Measurements from ENCODE around the gene EEF1A2. TPM values are rescaled to one million over a fixed set of nuclear protein-coding genes. Genes with fewer than 3 reads are reported as not detected.
A peak's percentile ranks its signal among the peaks of the same experiment; 100 is the strongest.

The EEF1A2 gene
- polyA plus RNA-seq, 2 of the 4 experiments (the other 2 are of a cell fraction): 16.3 to 129 TPM

DNA sequence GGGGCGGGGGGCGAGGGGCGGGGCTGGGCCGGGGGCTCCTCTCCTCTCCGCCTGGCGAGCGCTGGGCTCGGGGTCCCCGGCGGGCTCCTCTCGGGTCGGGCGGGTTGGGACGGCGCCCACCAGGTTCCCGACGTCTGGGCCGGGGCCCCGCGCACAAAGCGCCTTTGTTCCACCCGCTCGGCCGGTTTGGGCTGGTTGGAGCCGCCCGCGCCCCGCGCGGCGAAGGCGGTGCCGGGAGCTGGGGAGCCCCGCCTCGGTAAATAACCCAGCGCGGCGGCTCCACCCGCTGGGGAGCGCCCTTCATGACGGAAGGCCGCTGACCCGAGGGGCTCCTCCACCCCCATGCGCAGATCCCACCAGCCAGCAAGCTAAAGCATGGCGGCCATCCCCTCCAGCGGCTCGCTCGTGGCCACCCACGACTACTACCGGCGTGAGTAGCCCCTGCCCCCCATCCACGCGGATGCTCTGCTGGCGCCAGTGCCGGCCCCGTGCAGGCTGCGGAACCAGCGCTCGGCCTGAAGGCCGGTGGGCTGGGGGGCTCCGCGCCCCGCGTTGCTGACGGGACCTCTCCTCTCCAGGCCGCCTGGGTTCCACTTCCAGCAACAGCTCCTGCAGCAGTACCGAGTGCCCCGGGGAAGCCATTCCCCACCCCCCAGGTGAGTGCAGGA, 22.2 kb upstream of the EEF1A2 start:
- H3K27ac ChIP-seq: peak overlapping the region; percentile 88 to 95
- DNase-seq (ENCODE audit: low read depth in 1 of 2, low spot score in 1 of 2): peak; percentile 62 to 69
- POLR2A ChIA-PET: interaction anchor here (0.6 to 4.4 kb wide), 24 partner anchors 9 to 563 kb away, joined by 3 to 62 read pairs (median 4); partner anchors contain the start of genes EEF1A2, HELZ2, LKAAEAR1 and PRPF6

DNA sequence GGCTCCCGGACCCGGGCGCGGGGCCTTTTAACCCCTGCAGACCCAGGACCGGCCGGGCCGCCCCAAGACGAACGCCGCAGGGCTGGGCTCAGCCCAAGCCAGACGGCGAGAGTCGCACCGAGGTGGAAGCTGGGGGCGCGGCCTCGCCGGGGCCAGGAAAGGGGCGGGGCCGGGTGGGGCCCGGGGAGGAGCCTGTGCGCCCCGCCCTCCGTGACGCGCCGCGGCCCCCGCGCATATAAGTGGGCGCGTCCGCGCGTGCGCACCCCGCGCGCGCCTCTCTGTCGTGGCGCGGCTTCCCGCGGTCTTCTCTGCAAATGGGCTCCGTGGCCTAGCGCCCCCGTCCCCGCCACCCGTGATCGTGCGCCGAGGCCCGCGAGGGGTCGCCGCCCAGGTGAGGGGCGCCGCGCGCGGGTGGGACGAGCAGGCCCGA, 21.6 kb upstream of the EEF1A2 start, which contains the start of gene PPDPF:
PPDPF (plus strand) TSS at position 262 of the 430 bp plus-strand sequence. CDS start 544 bp downstream, outside the sequence.
- no peak for FAIRE-seq

More for the DNA sequence above, 22.2 kb upstream of the EEF1A2 start:
- Histone ChIP-seq H3K4me3 (peak overlapping the region; percentile 83), H3K4me1 (peaks cover 10% of the 10 kb centered on the region; the same call in 2 of the 3 replicates), H3K4me2 (peak overlapping the region; percentile 93), H3K9me3 (peaks cover 13% of the 10 kb centered on the region)
- peak; percentile 63 to 69 for ATAC-seq
- TF ChIP-seq FOSB (CRISPR knock-in tag; IDR thresholded peaks at IDR 0.05) (no peak), E2F6 (IDR thresholded peaks at IDR 0.05; ENCODE audit: borderline replicate concordance, low read depth) (0 out of 2 replicates have a peak, but pooled peaks have one; percentile 15), JUN (IDR thresholded peaks at IDR 0.05) (peak in 1 of 2 experiments; percentile 14; a peak in 1 of 5 replicates), HDAC2 (IDR thresholded peaks at IDR 0.05) (no peak), KDM5A (IDR thresholded peaks at IDR 0.05) (0 out of 2 replicates have a peak, but pooled peaks have one; percentile 19)
- TF ChIP-seq, protein P1, sequence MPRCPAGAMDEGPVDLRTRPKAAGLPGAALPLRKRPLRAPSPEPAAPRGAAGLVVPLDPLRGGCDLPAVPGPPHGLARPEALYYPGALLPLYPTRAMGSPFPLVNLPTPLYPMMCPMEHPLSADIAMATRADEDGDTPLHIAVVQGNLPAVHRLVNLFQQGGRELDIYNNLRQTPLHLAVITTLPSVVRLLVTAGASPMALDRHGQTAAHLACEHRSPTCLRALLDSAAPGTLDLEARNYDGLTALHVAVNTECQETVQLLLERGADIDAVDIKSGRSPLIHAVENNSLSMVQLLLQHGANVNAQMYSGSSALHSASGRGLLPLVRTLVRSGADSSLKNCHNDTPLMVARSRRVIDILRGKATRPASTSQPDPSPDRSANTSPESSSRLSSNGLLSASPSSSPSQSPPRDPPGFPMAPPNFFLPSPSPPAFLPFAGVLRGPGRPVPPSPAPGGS (IDR thresholded peaks at IDR 0.05): peak; percentile 28; the same call in 2 of the 3 replicates
- WGBS (ENCODE audit: missing lambda C conversion rate): 4% methylated on average over 19 of the region's 68 CpGs
- CTCF ChIA-PET: interaction anchor here (1.5 to 6.8 kb wide), 6 partner anchors 10 to 298 kb away, joined by 3 to 75 read pairs (median 6); partner anchors contain the start of genes EEF1A2 and PTK6
- FAIRE-seq: no peak

GRCh38 chr20:63519668-63520503, 21.0 kb upstream of the EEF1A2 start:
- H3K9me3 ChIP-seq: peaks cover 13% of the 10 kb centered on the region
- ChIA-PET POLR2A (interaction anchor here (0.6 to 4.4 kb wide), 19 partner anchors 10 to 564 kb away, joined by 3 to 62 read pairs (median 4); partner anchors contain the start of genes EEF1A2, LKAAEAR1 and PTK6), CTCF (interaction anchor here (0.6 to 6.8 kb wide), 7 partner anchors 9 to 907 kb away, joined by 3 to 75 read pairs (median 5); partner anchors contain the start of genes EEF1A2 and PTK6)
- WGBS (ENCODE audit: missing lambda C conversion rate): 35% methylated on average over 28 of the region's 72 CpGs
- H3K27ac ChIP-seq: peak overlapping the region; percentile 88 to 95
- DNase-seq (ENCODE audit: low read depth in 1 of 2, low spot score in 1 of 2): peak; percentile 57 to 69
- peak overlapping the region; percentile 93 for H3K4me2 ChIP-seq
- FAIRE-seq: no peak
- H3K4me3 ChIP-seq: peak overlapping the region; percentile 83
- ATAC-seq: peak; percentile 67 to 82
- H3K4me1 ChIP-seq: peaks cover 10% of the 10 kb centered on the region; the same call in 2 of the 3 replicates
- TF ChIP-seq TFCP2L1 (CRISPR knock-in tag; IDR thresholded peaks at IDR 0.05) (0 out of 2 replicates have a peak, but pooled peaks have one; percentile 12), RFX5 (IDR thresholded peaks at IDR 0.05) (no peak), ZNF302 (CRISPR knock-in tag; IDR thresholded peaks at IDR 0.05) (no peak), RAD21 (conservative IDR thresholded peaks at IDR 0.05 in 1 of 2, IDR thresholded peaks at IDR 0.05 in 1 of 2) (peak; percentile 10 to 44; a peak in 3 of 5 replicates), REST (IDR thresholded peaks at IDR 0.05) (no peak), SMC3 (IDR thresholded peaks at IDR 0.05) (no peak; the same call in 2 of the 3 replicates)
- TF ChIP-seq, protein P2, sequence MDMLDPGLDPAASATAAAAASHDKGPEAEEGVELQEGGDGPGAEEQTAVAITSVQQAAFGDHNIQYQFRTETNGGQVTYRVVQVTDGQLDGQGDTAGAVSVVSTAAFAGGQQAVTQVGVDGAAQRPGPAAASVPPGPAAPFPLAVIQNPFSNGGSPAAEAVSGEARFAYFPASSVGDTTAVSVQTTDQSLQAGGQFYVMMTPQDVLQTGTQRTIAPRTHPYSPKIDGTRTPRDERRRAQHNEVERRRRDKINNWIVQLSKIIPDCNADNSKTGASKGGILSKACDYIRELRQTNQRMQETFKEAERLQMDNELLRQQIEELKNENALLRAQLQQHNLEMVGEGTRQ (IDR thresholded peaks at IDR 0.05): no peak

More for the DNA sequence above, 21.6 kb upstream of the EEF1A2 start, which contains the start of gene PPDPF:
- no peak for TF ChIP-seq FOSB (CRISPR knock-in tag; IDR thresholded peaks at IDR 0.05)
- peak; percentile 36; the same call in 1 of the 2 replicates for TF ChIP-seq PHF8 (IDR thresholded peaks at IDR 0.05; ENCODE audit: borderline replicate concordance, low read depth)
- TF ChIP-seq POLR2A (IDR thresholded peaks at IDR 0.05; ENCODE audit: low read length): peak; percentile 87
- no peak for TF ChIP-seq HES2 (IDR thresholded peaks at IDR 0.05)
- TF ChIP-seq, protein P1 (IDR thresholded peaks at IDR 0.05): peak; percentile 90
- TF ChIP-seq JUN (IDR thresholded peaks at IDR 0.05): peak; percentile 60 to 74; a peak in 3 of 5 replicates
- TF ChIP-seq MAX (IDR thresholded peaks at IDR 0.05): 0 out of 2 replicates have a peak, but pooled peaks have one; percentile 0
- Histone ChIP-seq H3K4me1 (peaks cover 10% of the 10 kb centered on the region; the same call in 2 of the 3 replicates), H3K4me2 (peak within 1 kb of the TSS; percentile 93), H3K27ac (peak within 1 kb of the TSS; percentile 88 to 95), H3K4me3 (peak within 1 kb of the TSS; percentile 83), H3K9me3 (peaks cover 13% of the 10 kb centered on the region)
- CTCF ChIA-PET: interaction anchor here (0.6 to 6.8 kb wide), 9 partner anchors 10 to 907 kb away, joined by 3 to 75 read pairs (median 5); partner anchors contain the start of genes EEF1A2 and PTK6
- peak; percentile 81 to 82 for DNase-seq (ENCODE audit: low read depth in 1 of 2, low spot score in 1 of 2)
- whole genome bisulfite sequencing (ENCODE audit: missing lambda C conversion rate): no CpG with 5 or more reads among the region's 64 CpGs
- ATAC-seq: peak; percentile 75 to 79
- POLR2A ChIA-PET: interaction anchor here (0.6 to 4.4 kb wide), 24 partner anchors 10 to 563 kb away, joined by 3 to 62 read pairs (median 4); partner anchors contain the start of genes EEF1A2, LKAAEAR1, PTK6 and TCEA2
